CD4-positive, alpha-beta T cell (primary cell): ENCODE measurements around the gene MYO5C. TPM values are rescaled to one million over a fixed set of nuclear protein-coding genes. Genes with fewer than 3 reads are reported as not detected.

Experiments
- ATAC-seq: fragments of 200-7000 bp; cut with Tn5 transposase; one replicate; pipeline ENCODE4 v1.10.0; 2022; ENCODE audit warnings: mild to moderate bottlenecking; ENCODE audit not compliant: poor library complexity
- CTCF ChIA-PET: fragments of 350-600 bp; sonication (Branson Sonifier 250); formaldehyde crosslinking; loops from one replicate; lab custom pipeline; 2021; ENCODE audit warnings: antibody characterized with exemption, inconsistent platforms; lab: Charles Lee
- POLR2A ChIA-PET: fragments of 350-600 bp; sonication (Branson Sonifier 250); formaldehyde crosslinking; loops from one replicate; lab custom pipeline; 2021; ENCODE audit warnings: antibody characterized with exemption, inconsistent platforms; lab: Charles Lee
- DNase-seq, 14 experiments: peaks; one replicate each; pipeline ENCODE4 v3.0.0-alpha.2; 2013 to 2020; ENCODE audit warnings: mixed read lengths in 2 of 14
- H3K27ac ChIP-seq, 2 donors: one replicate each; pipeline versions ENCODE4 v1.5.1 to v1.7.0; 2013; ENCODE audit warnings: low read length in 2 of 2, low read depth in 1 of 2, mild to moderate bottlenecking in 1 of 2
- H3K27me3 ChIP-seq, 2 experiments: 1 replicate in 1 of 2; 2 replicates in 1 of 2; pipeline versions ENCODE4 v1.6.1 to v1.7.0; 2013; ENCODE audit warnings: low read length in 2 of 2, control low read depth in 1 of 2, mild to moderate bottlenecking in 1 of 2, moderate library complexity in 1 of 2; ENCODE audit not compliant: insufficient read depth in 2 of 2, control insufficient read depth in 1 of 2
- H3K36me3 ChIP-seq: one replicate; pipeline ENCODE4 v1.6.1; 2013; ENCODE audit warnings: low read length, control low read depth; ENCODE audit not compliant: insufficient read depth
- H3K4me1 ChIP-seq: one replicate; pipeline ENCODE4 v1.6.1; 2013; ENCODE audit warnings: low read length, control low read depth; ENCODE audit not compliant: insufficient read depth
- H3K4me3 ChIP-seq: one replicate; pipeline ENCODE4 v1.5.1; 2013; ENCODE audit warnings: mild to moderate bottlenecking, low read length, moderate library complexity
- H3K9me3 ChIP-seq, 2 experiments: 1 replicate in 1 of 2; 2 replicates in 1 of 2; pipeline versions ENCODE4 v1.6.1 to v1.7.0; 2013; ENCODE audit warnings: low read length in 2 of 2, mild to moderate bottlenecking in 2 of 2, control low read depth in 1 of 2, moderate library complexity in 1 of 2; ENCODE audit not compliant: control insufficient read depth in 1 of 2, insufficient read depth in 1 of 2
- H3K27ac Mint-ChIP-seq: one replicate; pipeline ENCODE4 v1.8.0; 2020; ENCODE audit warnings: mixed read lengths
- H3K27me3 Mint-ChIP-seq: one replicate; pipeline ENCODE4 v1.8.0; 2021; ENCODE audit warnings: mixed read lengths
- H3K36me3 Mint-ChIP-seq: one replicate; pipeline ENCODE4 v1.8.0; 2021; ENCODE audit warnings: low read depth, mixed read lengths
- H3K4me1 Mint-ChIP-seq: one replicate; pipeline ENCODE4 v1.8.0; 2021; ENCODE audit warnings: low read depth, mixed read lengths
- H3K4me3 Mint-ChIP-seq: one replicate; pipeline ENCODE4 v1.8.0; 2020; ENCODE audit warnings: mild to moderate bottlenecking, mixed read lengths
- H3K9me3 Mint-ChIP-seq: one replicate; pipeline ENCODE4 v1.8.0; 2020; ENCODE audit warnings: mixed read lengths
- CTCF ChIP-seq: fragments of 200-600 bp; IDR thresholded peaks from one replicate; pipeline ENCODE4 v1.8.0; 2022; ENCODE audit warnings: antibody characterized with exemption, mild to moderate bottlenecking
- intact Hi-C, 2 experiments: fragments of 100-400 bp; cut with DNase I in 1 of 2; cut with micrococcal nuclease in 1 of 2; formaldehyde crosslinking; loops; one replicate each; pipeline versions ENCODE4 v1.15.1 to v1.9.0; 2023 to 2025; cut with DNase I, micrococcal nuclease
- total RNA-seq, 174 experiments: library from RNA in 2 of 174; stranded (reverse) in 2 of 174; gene quantifications; one replicate each; pipeline ENCODE4 v1.2.3 and lab custom pipeline; 2021 to 2026

MYO5C gene
- total RNA-seq, 2 experiments from 2014 or later: 0.53 to 0.93 TPM

- intact Hi-C loops: loop anchor here (1.0 to 10.0 kb wide), 6 partner anchors 75 to 479 kb away; partner anchors contain the start of genes ARPP19 (in 1 of the 2) and ATOSA (in 1 of the 2)
- no peak overlapping the region for H3K4me3 ChIP-seq
- H3K27ac Mint-ChIP-seq: peak overlapping the region; percentile 34
These were observed 39.2 kb downstream of the MYO5C start for GRCh38 chr15:52256366-52256765.

GRCh38 chr15:52255935-52256334 lies 39.7 kb downstream of the MYO5C start:
- H3K27ac Mint-ChIP-seq: peak overlapping the region; percentile 34
- H3K9me3 Mint-ChIP-seq: no peaks in the 10 kb centered on the region
- ATAC-seq (no peak), DNase-seq (no peak)
- TF ChIP-seq CTCF: no peak
- H3K36me3 Mint-ChIP-seq: no peaks in the 10 kb centered on the region
- no peak overlapping the region for H3K27ac ChIP-seq
- H3K4me3 ChIP-seq: no peak overlapping the region
- intact Hi-C loops: loop anchor here (1.0 to 10.0 kb wide), 6 partner anchors 75 to 479 kb away; partner anchors contain the start of genes ARPP19 (in 1 of the 2) and ATOSA (in 1 of the 2)
- H3K4me1 Mint-ChIP-seq: peaks cover 11% of the 10 kb centered on the region
- no peaks in the 10 kb centered on the region for H3K36me3 ChIP-seq
- CTCF ChIA-PET: interaction anchor here (0.8 to 1.9 kb wide), 2 partner anchors 20 to 77 kb away, joined by 3 to 9 read pairs; no protein-coding TSS in a partner anchor
- no peaks in the 10 kb centered on the region for H3K27me3 ChIP-seq
- H3K27me3 Mint-ChIP-seq: no peaks in the 10 kb centered on the region
- POLR2A ChIA-PET: interaction anchor here (0.8 to 1.5 kb wide), 4 partner anchors 20 to 475 kb away, joined by 3 to 4 read pairs (median 3); no protein-coding TSS in a partner anchor
- H3K4me3 Mint-ChIP-seq: no peak overlapping the region
- H3K9me3 ChIP-seq: no peaks in the 10 kb centered on the region
- H3K4me1 ChIP-seq: peaks cover 10% of the 10 kb centered on the region

More at GRCh38 chr15:52256366-52256765, 39.2 kb downstream of the MYO5C start:
- Histone ChIP-seq H3K36me3 (no peaks in the 10 kb centered on the region), H3K4me1 (peaks cover 14% of the 10 kb centered on the region), H3K27me3 (no peaks in the 10 kb centered on the region), H3K27ac (no peak overlapping the region), H3K9me3 (no peaks in the 10 kb centered on the region)
- no peaks in the 10 kb centered on the region for H3K9me3 Mint-ChIP-seq
- peak; percentile 76 for TF ChIP-seq CTCF
- DNase-seq (peak; percentile 58 to 90 (median 72)), ATAC-seq (peak; percentile 96)
- no peaks in the 10 kb centered on the region for H3K36me3 Mint-ChIP-seq
- POLR2A ChIA-PET: interaction anchor here (0.8 to 1.5 kb wide), 8 partner anchors 20 to 474 kb away, joined by 3 to 9 read pairs (median 4); no protein-coding TSS in a partner anchor
- CTCF ChIA-PET: interaction anchor here (0.6 to 1.9 kb wide), 9 partner anchors 11 to 86 kb away, joined by 3 to 9 read pairs (median 3); no protein-coding TSS in a partner anchor
- peak overlapping the region; percentile 79 for H3K4me3 Mint-ChIP-seq
- peaks cover 12% of the 10 kb centered on the region for H3K4me1 Mint-ChIP-seq
- H3K27me3 Mint-ChIP-seq: no peaks in the 10 kb centered on the region

- TF ChIP-seq CTCF: no peak
- ATAC-seq (no peak), DNase-seq (no peak)
- no peaks in the 10 kb centered on the region for H3K27me3 Mint-ChIP-seq
- ChIA-PET POLR2A (interaction anchor here (1.1 kb wide), 1 partner anchor 19 kb away, joined by 4 read pairs; no protein-coding TSS in a partner anchor), CTCF (no interaction called here)
- Histone ChIP-seq H3K36me3 (no peaks in the 10 kb centered on the region), H3K4me3 (no peak overlapping the region), H3K9me3 (no peaks in the 10 kb centered on the region), H3K27me3 (no peaks in the 10 kb centered on the region), H3K4me1 (peaks cover 8% of the 10 kb centered on the region), H3K27ac (no peak overlapping the region)
- no peak overlapping the region for H3K27ac Mint-ChIP-seq
- peaks cover 11% of the 10 kb centered on the region for H3K4me1 Mint-ChIP-seq
- no peaks in the 10 kb centered on the region for H3K36me3 Mint-ChIP-seq
- H3K4me3 Mint-ChIP-seq: no peak overlapping the region
- intact Hi-C loops: loop anchor here (5.0 to 10.0 kb wide), 4 partner anchors 277 to 420 kb away; partner anchors contain the start of genes ARPP19 (in 1 of the 2) and ATOSA (in 1 of the 2)
- H3K9me3 Mint-ChIP-seq: no peaks in the 10 kb centered on the region
These were observed 40.6 kb downstream of the MYO5C start for GRCh38 chr15:52255008-52255407.
